Mesenchymal stem cell (in vitro differentiated cells and primary cell): ENCODE measurements around the gene FCRLB.

Experiments
- DNase-seq: peaks from one replicate; pipeline ENCODE4 v3.0.0-alpha.2; 2013
- H2AFZ ChIP-seq: one replicate; pipeline ENCODE4 v1.6.1; 2013; ENCODE audit warnings: low read depth, mild to moderate bottlenecking, control low read depth, inconsistent platforms, low read length, moderate library complexity
- H2AK5ac ChIP-seq: 2 replicates; pipeline ENCODE4 v1.6.1; 2013; ENCODE audit warnings: low read length, moderate library complexity, mild to moderate bottlenecking, inconsistent platforms; ENCODE audit not compliant: severe bottlenecking
- H2BK120ac ChIP-seq: one replicate; pipeline ENCODE4 v1.6.1; 2013; ENCODE audit warnings: low read depth, mild to moderate bottlenecking, inconsistent platforms, low read length, moderate library complexity
- H2BK12ac ChIP-seq, 2 experiments: one replicate each; pipeline ENCODE4 v1.6.1; 2013; ENCODE audit warnings: inconsistent platforms in 2 of 2, low read length in 2 of 2, mild to moderate bottlenecking in 2 of 2, moderate library complexity in 2 of 2, control low read depth in 1 of 2
- H2BK15ac ChIP-seq: one replicate; pipeline ENCODE4 v1.6.1; 2013; ENCODE audit warnings: mild to moderate bottlenecking, low read depth, inconsistent platforms; ENCODE audit not compliant: poor library complexity, severe bottlenecking
- H2BK5ac ChIP-seq: 2 replicates; pipeline ENCODE4 v1.6.1; 2013; ENCODE audit warnings: low read depth, mild to moderate bottlenecking, low read length, control low read depth, inconsistent platforms; ENCODE audit not compliant: poor library complexity, severe bottlenecking
- H3K14ac ChIP-seq, 2 experiments: one replicate each; pipeline ENCODE4 v1.6.1; 2013; ENCODE audit warnings: inconsistent platforms in 2 of 2, low read length in 2 of 2, control low read depth in 1 of 2, mild to moderate bottlenecking in 1 of 2, moderate library complexity in 1 of 2
- H3K18ac ChIP-seq, 2 experiments: one replicate each; pipeline ENCODE4 v1.6.1; 2013; ENCODE audit warnings: inconsistent platforms in 2 of 2, low read length in 2 of 2, control low read depth in 1 of 2, low read depth in 1 of 2, mild to moderate bottlenecking in 1 of 2
- H3K23ac ChIP-seq, 2 experiments: one replicate each; pipeline ENCODE4 v1.6.1; 2013; ENCODE audit warnings: inconsistent platforms in 2 of 2, low read length in 2 of 2, mild to moderate bottlenecking in 2 of 2, moderate library complexity in 2 of 2, control low read depth in 1 of 2
- H3K27ac ChIP-seq: 2 replicates; pipeline ENCODE4 v1.5.1; 2013; ENCODE audit warnings: mild to moderate bottlenecking, moderate library complexity, low read length, control low read depth, inconsistent platforms; ENCODE audit not compliant: poor library complexity, severe bottlenecking
- H3K27me3 ChIP-seq, 2 experiments: 2 replicates each; pipeline versions ENCODE4 v1.6.1 to v1.7.0; 2013; ENCODE audit warnings: low read length in 2 of 2, mild to moderate bottlenecking in 2 of 2, moderate library complexity in 2 of 2, control low read depth in 1 of 2, inconsistent platforms in 1 of 2; ENCODE audit not compliant: control insufficient read depth in 1 of 2, insufficient read depth in 1 of 2
- H3K36me3 ChIP-seq, 2 experiments: 2 replicates each; pipeline versions ENCODE4 v1.6.1 to v1.7.0; 2013; ENCODE audit warnings: low read length in 2 of 2, control low read depth in 1 of 2, inconsistent platforms in 1 of 2, low read depth in 1 of 2, mild to moderate bottlenecking in 1 of 2; ENCODE audit not compliant: insufficient read depth in 2 of 2, control insufficient read depth in 1 of 2
- H3K4ac ChIP-seq, 2 experiments: one replicate each; pipeline ENCODE4 v1.6.1; 2013; ENCODE audit warnings: inconsistent platforms in 2 of 2, low read length in 2 of 2, mild to moderate bottlenecking in 2 of 2, moderate library complexity in 2 of 2, control low read depth in 1 of 2, low read depth in 1 of 2
- H3K4me1 ChIP-seq: 2 replicates; pipeline ENCODE4 v1.6.1; 2013; ENCODE audit warnings: low read depth, low read length, control low read depth; ENCODE audit not compliant: control insufficient read depth, insufficient read depth
- H3K4me2 ChIP-seq: 2 replicates; pipeline ENCODE4 v1.6.1; 2013; ENCODE audit warnings: low read length, mild to moderate bottlenecking, inconsistent platforms; ENCODE audit not compliant: poor library complexity, severe bottlenecking
- H3K4me3 ChIP-seq, 2 experiments: 2 replicates each; pipeline versions ENCODE4 v1.5.1 to v1.7.0; 2013; ENCODE audit warnings: low read length in 2 of 2, mild to moderate bottlenecking in 2 of 2, control low read depth in 1 of 2, low read depth in 1 of 2; ENCODE audit not compliant: insufficient read depth in 1 of 2
- H3K79me1 ChIP-seq: replicated peaks from 2 replicates; pipeline ENCODE4 v1.6.1; 2013; ENCODE audit warnings: mild to moderate bottlenecking, control low read depth, low read length, inconsistent platforms; ENCODE audit not compliant: poor library complexity, severe bottlenecking
- H3K9ac ChIP-seq: 2 replicates; pipeline ENCODE4 v1.7.0; 2013; ENCODE audit warnings: mild to moderate bottlenecking, low read length, moderate library complexity
- H3K9me3 ChIP-seq: 2 replicates; pipeline ENCODE4 v1.7.0; 2013; ENCODE audit warnings: mild to moderate bottlenecking, low read length; ENCODE audit not compliant: control insufficient read depth
- H4K8ac ChIP-seq: one replicate; pipeline ENCODE4 v1.6.1; 2013; ENCODE audit warnings: inconsistent platforms, mild to moderate bottlenecking, low read length, moderate library complexity
- H4K91ac ChIP-seq: one replicate; pipeline ENCODE4 v1.6.1; 2013; ENCODE audit warnings: mild to moderate bottlenecking, low read length, inconsistent platforms
- WGBS: methylation state at CpG from one replicate; pipeline ENCODE4 v1.1.7; 2013; ENCODE audit warnings: mixed read lengths; 5-methylcytosine and 5-hydroxymethylcytosine counted together

The FCRLB gene

DNA sequence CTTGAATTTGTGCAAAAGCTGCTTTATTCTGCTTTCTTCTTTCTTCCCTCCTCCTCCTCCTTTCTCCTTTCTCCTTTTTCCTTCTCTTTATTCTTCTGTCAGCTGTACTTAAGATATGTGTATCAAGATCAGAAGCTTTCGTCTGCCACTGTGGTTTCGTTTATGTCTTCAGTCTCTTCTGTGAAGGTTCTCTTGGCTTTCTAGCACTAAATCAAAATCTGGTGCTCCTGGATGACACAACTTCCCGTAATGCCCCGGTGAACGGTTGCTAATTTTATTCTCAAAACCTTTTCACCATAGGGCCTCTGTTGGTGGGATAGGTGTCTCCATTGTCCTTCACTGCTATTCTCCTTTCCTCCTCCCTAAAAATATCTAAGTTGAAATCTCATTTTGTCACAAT is 49.8 kb downstream of the FCRLB start:
- no peak overlapping the region for H2BK5ac ChIP-seq
- no peak overlapping the region for H4K8ac ChIP-seq
- no peak overlapping the region for H3K27ac ChIP-seq
- H2AFZ ChIP-seq = no peak overlapping the region
- no peaks in the 10 kb centered on the region for H3K27me3 ChIP-seq
- no peak overlapping the region for H3K4ac ChIP-seq
- no peak overlapping the region for H2BK15ac ChIP-seq
- H4K91ac ChIP-seq = no peak overlapping the region
- DNase-seq = no peak
- no peak overlapping the region for H3K23ac ChIP-seq
- H3K4me3 ChIP-seq = no peak overlapping the region
- H2BK120ac ChIP-seq = no peak overlapping the region
- H2AK5ac ChIP-seq = no peak overlapping the region
- H3K9me3 ChIP-seq = no peaks in the 10 kb centered on the region
- H3K14ac ChIP-seq = no peak overlapping the region
- peaks cover 8% of the 10 kb centered on the region for H3K79me1 ChIP-seq
- no peaks in the 10 kb centered on the region for H3K36me3 ChIP-seq
- no peak overlapping the region for H3K4me2 ChIP-seq
- H3K4me1 ChIP-seq = no peaks in the 10 kb centered on the region
- no peak overlapping the region for H2BK12ac ChIP-seq
- no peak overlapping the region for H3K9ac ChIP-seq
- 86% methylated on average over 5 of the region's 5 CpGs for WGBS
- H3K18ac ChIP-seq = no peak overlapping the region

DNA sequence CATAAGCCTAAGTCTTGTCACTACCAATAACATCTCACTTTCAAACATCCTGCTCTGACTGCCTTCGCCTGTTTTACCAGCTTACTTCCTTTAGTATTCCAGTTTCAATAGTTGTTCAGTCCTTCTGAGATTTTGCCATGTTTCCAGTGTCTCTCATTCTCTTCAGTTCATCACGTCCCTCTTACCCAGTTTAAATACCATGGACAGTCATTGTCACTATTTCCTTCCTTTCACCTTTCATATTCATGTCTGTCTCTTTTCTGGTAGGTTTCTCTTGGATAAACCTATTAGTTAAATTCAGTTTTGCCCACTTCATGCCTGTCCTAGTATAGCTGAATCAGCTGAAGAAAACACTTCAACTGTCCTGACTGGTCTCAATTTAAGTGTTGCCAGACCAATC is 50.6 kb downstream of the FCRLB start:
- H3K4me2 ChIP-seq = no peak overlapping the region
- H3K79me1 ChIP-seq = peaks cover 12% of the 10 kb centered on the region
- no peak overlapping the region for H2BK15ac ChIP-seq
- no peak overlapping the region for H4K8ac ChIP-seq
- H3K14ac ChIP-seq = no peak overlapping the region
- no peak overlapping the region for H2BK12ac ChIP-seq
- H2AFZ ChIP-seq = no peak overlapping the region
- no peaks in the 10 kb centered on the region for H3K9me3 ChIP-seq
- no peak overlapping the region for H3K23ac ChIP-seq
- no peak overlapping the region for H3K27ac ChIP-seq
- H2BK120ac ChIP-seq = no peak overlapping the region
- no peaks in the 10 kb centered on the region for H3K27me3 ChIP-seq
- H3K9ac ChIP-seq = no peak overlapping the region
- H3K4me1 ChIP-seq = no peaks in the 10 kb centered on the region
- no peak overlapping the region for H3K4me3 ChIP-seq
- H3K36me3 ChIP-seq = no peaks in the 10 kb centered on the region
- H4K91ac ChIP-seq = no peak overlapping the region
- H2AK5ac ChIP-seq = no peak overlapping the region
- H2BK5ac ChIP-seq = no peak overlapping the region
- H3K4ac ChIP-seq = no peak overlapping the region
- H3K18ac ChIP-seq = no peak overlapping the region
- 97% methylated on average over 2 of the region's 2 CpGs for WGBS
- DNase-seq = no peak

DNA sequence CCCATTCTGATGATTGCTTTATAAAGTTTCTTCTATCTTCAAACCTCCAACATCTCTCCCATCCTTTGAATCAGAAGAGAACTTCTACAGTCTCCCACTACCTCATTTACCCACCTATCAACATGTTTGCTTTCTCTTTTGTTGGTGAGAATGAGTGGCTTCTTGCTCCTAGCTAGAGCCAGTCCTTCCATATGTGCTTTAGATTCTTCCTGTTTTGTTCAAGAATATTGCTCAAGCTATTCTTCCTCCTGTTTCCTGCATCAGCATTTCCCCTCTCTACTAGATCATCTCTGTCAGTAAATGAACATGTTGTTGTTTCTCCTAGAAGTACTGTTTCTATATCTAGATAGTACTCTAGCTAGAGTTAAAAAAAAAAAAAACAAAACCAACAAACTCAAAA is 51.1 kb downstream of the FCRLB start:
- Histone ChIP-seq H2BK15ac (no peak overlapping the region), H4K91ac (no peak overlapping the region), H3K79me1 (peaks cover 14% of the 10 kb centered on the region), H3K14ac (no peak overlapping the region), H3K4me1 (no peaks in the 10 kb centered on the region), H3K27ac (no peak overlapping the region), H3K4me2 (no peak overlapping the region), H3K9ac (no peak overlapping the region), H3K23ac (no peak overlapping the region), H2BK5ac (no peak overlapping the region), H2AFZ (no peak overlapping the region), H2BK12ac (no peak overlapping the region), H2BK120ac (no peak overlapping the region), H4K8ac (no peak overlapping the region), H3K9me3 (no peaks in the 10 kb centered on the region), H3K4me3 (no peak overlapping the region), H3K18ac (no peak overlapping the region), H2AK5ac (no peak overlapping the region), H3K4ac (no peak overlapping the region), H3K36me3 (no peaks in the 10 kb centered on the region), H3K27me3 (no peaks in the 10 kb centered on the region)
- DNase-seq = peak; percentile 28

GRCh38 chr1:161773791-161774190 is 52.4 kb downstream of the FCRLB start:
- Histone ChIP-seq H3K4me2 (no peak overlapping the region), H3K27ac (no peak overlapping the region), H2BK120ac (no peak overlapping the region), H3K79me1 (peaks cover 12% of the 10 kb centered on the region), H4K91ac (no peak overlapping the region), H3K4me1 (no peaks in the 10 kb centered on the region), H2AK5ac (no peak overlapping the region), H3K36me3 (no peaks in the 10 kb centered on the region), H2BK5ac (no peak overlapping the region), H2BK15ac (no peak overlapping the region), H3K4ac (no peak overlapping the region), H3K9ac (no peak overlapping the region), H4K8ac (no peak overlapping the region), H2AFZ (no peak overlapping the region), H3K23ac (no peak overlapping the region), H3K18ac (no peak overlapping the region), H3K9me3 (no peaks in the 10 kb centered on the region), H2BK12ac (no peak overlapping the region), H3K14ac (no peak overlapping the region), H3K4me3 (no peak overlapping the region), H3K27me3 (no peaks in the 10 kb centered on the region)
- WGBS = 94% methylated on average over 4 of the region's 4 CpGs
- no peak for DNase-seq
